Mucosa of rectum (tissue), 2 donors: ENCODE data around the gene TTF2.
"Not testable (repeated sequence)": the region's sequence is repeated elsewhere in the genome, so short reads cannot be mapped to it uniquely, and the experiment has no call there.

Experiments
- H3K27ac ChIP-seq, 2 donors: one replicate each; pipeline ENCODE4 v1.7.0; 2013; ENCODE audit warnings: inconsistent platforms in 2 of 2, low read depth in 2 of 2, low read length in 2 of 2
- H3K27me3 ChIP-seq, 2 donors: one replicate each; pipeline ENCODE4 v1.7.0; 2013; ENCODE audit warnings: low read length in 2 of 2; ENCODE audit not compliant: control insufficient read depth in 2 of 2, insufficient read depth in 2 of 2
- H3K36me3 ChIP-seq, 2 donors: one replicate each; pipeline ENCODE4 v1.7.0; 2013; ENCODE audit warnings: low read length in 2 of 2; ENCODE audit not compliant: control insufficient read depth in 2 of 2, insufficient read depth in 2 of 2
- H3K4me1 ChIP-seq, 2 donors: one replicate each; pipeline ENCODE4 v1.7.0; 2013; ENCODE audit warnings: low read length in 2 of 2, mild to moderate bottlenecking in 1 of 2; ENCODE audit not compliant: control insufficient read depth in 2 of 2, insufficient read depth in 2 of 2
- H3K4me3 ChIP-seq, 2 donors: one replicate each; pipeline ENCODE4 v1.7.0; 2013; ENCODE audit warnings: low read length in 2 of 2
- H3K9ac ChIP-seq, 2 donors: one replicate each; pipeline ENCODE4 v1.7.0; 2013; ENCODE audit warnings: low read length in 2 of 2, low read depth in 1 of 2, mild to moderate bottlenecking in 1 of 2
- H3K9me3 ChIP-seq, 2 donors: one replicate each; pipeline ENCODE4 v1.7.0; 2013; ENCODE audit warnings: low read length in 2 of 2; ENCODE audit not compliant: control insufficient read depth in 2 of 2
- donor health status: healthy.
- donor health status: Normal muscosa, but diverticular disease.

Gene TTF2

DNA sequence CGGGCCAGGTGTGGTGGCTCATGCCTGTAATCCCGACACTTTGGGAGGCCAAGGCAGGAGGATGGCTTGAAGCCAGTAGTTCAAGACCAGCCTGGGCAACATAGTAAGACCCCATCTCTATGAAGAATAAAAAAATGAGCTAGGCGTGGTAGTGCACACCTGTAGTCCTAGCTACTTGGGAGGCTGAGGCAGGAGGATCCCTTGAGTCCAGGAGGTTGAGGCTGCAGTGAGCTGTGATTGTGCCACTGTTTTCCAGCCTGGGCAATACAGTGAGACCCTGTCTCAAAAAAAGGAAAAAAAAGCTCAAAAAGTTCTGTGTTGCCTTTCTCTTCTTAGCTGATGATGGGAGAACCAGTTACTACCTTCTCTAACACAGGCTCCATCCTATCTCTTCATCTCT lies 41.7 kb downstream of the TTF2 start:
- not testable (repeated sequence) for H3K27me3 ChIP-seq, H3K9me3 ChIP-seq, H3K27ac ChIP-seq, H3K4me1 ChIP-seq, H3K9ac ChIP-seq, H3K4me3 ChIP-seq
- H3K36me3 ChIP-seq: peaks cover 34 to 35% of the 10 kb centered on the region in 2 donors

GRCh38 chr1:117104986-117105385 lies 44.9 kb downstream of the TTF2 start:
- Histone ChIP-seq H3K27me3 (no peaks in the 10 kb centered on the region), H3K9ac (no peak overlapping the region), H3K27ac (no peak overlapping the region), H3K4me1 (no peaks in the 10 kb centered on the region), H3K36me3 (peaks cover 15 to 23% of the 10 kb centered on the region in 2 donors), H3K4me3 (no peak overlapping the region), H3K9me3 (no peaks in the 10 kb centered on the region)

GRCh38 chr1:117105722-117106121 lies 45.6 kb downstream of the TTF2 start:
- no peak overlapping the region for H3K27ac ChIP-seq

GRCh38 chr1:117106478-117106877 lies 46.4 kb downstream of the TTF2 start:
- Histone ChIP-seq H3K9ac (no peak overlapping the region), H3K4me1 (no peaks in the 10 kb centered on the region), H3K27ac (no peak overlapping the region), H3K9me3 (no peaks in the 10 kb centered on the region), H3K4me3 (no peak overlapping the region), H3K36me3 (peaks cover 11 to 17% of the 10 kb centered on the region in 2 donors), H3K27me3 (no peaks in the 10 kb centered on the region)

More at GRCh38 chr1:117105722-117106121, 45.6 kb downstream of the TTF2 start:
- Histone ChIP-seq H3K36me3 (peaks cover 13 to 17% of the 10 kb centered on the region in 2 donors), H3K27me3 (no peaks in the 10 kb centered on the region), H3K4me3 (no peak overlapping the region), H3K9ac (no peak overlapping the region), H3K4me1 (no peaks in the 10 kb centered on the region), H3K9me3 (no peaks in the 10 kb centered on the region)

DNA sequence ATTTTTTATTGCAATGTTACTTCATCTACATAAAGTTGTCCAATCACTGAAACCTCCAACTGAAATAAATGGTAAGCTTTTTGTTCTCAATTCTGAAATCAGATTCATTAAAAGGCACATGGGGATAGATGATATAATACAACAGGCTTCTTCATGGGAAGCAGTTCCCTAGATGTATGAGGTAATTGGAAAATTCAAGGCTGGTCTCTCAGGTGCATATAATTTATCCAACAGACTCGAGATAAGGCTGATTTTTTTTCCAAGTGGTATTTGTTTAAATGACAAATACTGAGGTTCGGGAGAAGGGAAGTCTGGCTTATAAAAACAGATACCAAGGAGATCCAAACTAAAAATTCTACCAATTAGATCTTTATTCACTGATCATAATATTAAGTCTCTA lies 47.2 kb downstream of the TTF2 start:
- no peaks in the 10 kb centered on the region for H3K27me3 ChIP-seq
- peaks cover 10 to 11% of the 10 kb centered on the region in 2 donors for H3K36me3 ChIP-seq
- no peak overlapping the region for H3K27ac ChIP-seq
- no peaks in the 10 kb centered on the region for H3K9me3 ChIP-seq
- H3K9ac ChIP-seq: no peak overlapping the region
- H3K4me3 ChIP-seq: no peak overlapping the region
- H3K4me1 ChIP-seq: no peaks in the 10 kb centered on the region

GRCh38 chr1:117110774-117111173 lies 50.6 kb downstream of the TTF2 start:
- H3K4me3 ChIP-seq: no peak overlapping the region

DNA sequence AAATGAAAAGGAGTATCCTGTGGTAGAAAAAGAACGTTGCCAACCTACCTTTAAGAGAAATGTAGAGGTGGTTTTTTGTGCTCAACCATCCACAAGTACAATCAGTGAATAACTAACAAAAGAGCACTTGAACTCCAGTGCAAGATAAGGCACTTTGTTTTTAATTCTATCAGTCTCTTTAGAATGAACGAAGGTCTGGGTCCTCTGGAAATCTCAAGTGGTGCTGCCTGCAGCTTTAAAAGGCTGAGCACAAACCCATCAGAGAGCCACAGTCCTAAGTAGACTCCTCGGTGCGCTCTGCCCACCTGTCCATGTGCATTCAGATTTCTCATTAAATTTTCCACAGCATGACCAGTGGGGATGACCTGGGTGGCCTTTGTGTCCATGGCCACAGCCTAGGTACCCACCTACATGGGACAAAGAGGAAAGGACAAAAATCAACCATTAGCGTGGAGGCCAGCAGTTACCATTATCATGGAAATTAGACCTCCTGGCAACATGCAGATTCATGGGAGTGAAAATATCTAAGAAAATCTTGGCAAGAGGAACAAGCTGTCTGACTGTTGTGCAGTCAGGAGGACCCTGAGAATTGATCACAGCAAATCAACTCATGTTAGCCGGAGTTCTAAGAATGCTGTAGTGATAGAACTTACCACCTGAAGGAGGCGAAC lies 52.1 kb downstream of the TTF2 start:
- Histone ChIP-seq H3K27ac (no peak overlapping the region), H3K4me3 (no peak overlapping the region), H3K36me3 (peaks cover 3% of the 10 kb centered on the region in 2 donors)

More at GRCh38 chr1:117110774-117111173, 50.6 kb downstream of the TTF2 start:
- no peaks in the 10 kb centered on the region for H3K9me3 ChIP-seq
- H3K27me3 ChIP-seq: no peaks in the 10 kb centered on the region
- no peak overlapping the region for H3K27ac ChIP-seq
- H3K36me3 ChIP-seq: peaks cover 3 to 7% of the 10 kb centered on the region in 2 donors
- no peak overlapping the region for H3K9ac ChIP-seq
- H3K4me1 ChIP-seq: no peaks in the 10 kb centered on the region

GRCh38 chr1:117113199-117113598 lies 53.1 kb downstream of the TTF2 start:
- Histone ChIP-seq H3K4me1 (no peaks in the 10 kb centered on the region), H3K4me3 (no peak overlapping the region), H3K9ac (no peak overlapping the region), H3K27ac (no peak overlapping the region), H3K36me3 (peaks cover 3% of the 10 kb centered on the region in 2 donors), H3K9me3 (no peaks in the 10 kb centered on the region), H3K27me3 (no peaks in the 10 kb centered on the region)

More for the DNA sequence above, 52.1 kb downstream of the TTF2 start:
- Histone ChIP-seq H3K9me3 (no peaks in the 10 kb centered on the region), H3K4me1 (no peaks in the 10 kb centered on the region), H3K27me3 (no peaks in the 10 kb centered on the region), H3K9ac (no peak overlapping the region)

GRCh38 chr1:117114877-117115276 lies 54.8 kb downstream of the TTF2 start:
- Histone ChIP-seq H3K27ac (no peak overlapping the region), H3K9me3 (no peaks in the 10 kb centered on the region), H3K9ac (no peak overlapping the region), H3K4me1 (no peaks in the 10 kb centered on the region), H3K27me3 (no peaks in the 10 kb centered on the region), H3K4me3 (no peak overlapping the region), H3K36me3 (peaks cover 0 to 3% of the 10 kb centered on the region in 2 donors)

- Histone ChIP-seq H3K27ac (no peak overlapping the region), H3K27me3 (no peaks in the 10 kb centered on the region), H3K9ac (no peak overlapping the region), H3K4me1 (peaks cover 5 to 9% of the 10 kb centered on the region in 2 donors), H3K36me3 (peaks cover 0 to 3% of the 10 kb centered on the region in 2 donors), H3K4me3 (no peak overlapping the region), H3K9me3 (no peaks in the 10 kb centered on the region)
Observed at GRCh38 chr1:117116090-117116783, 56.1 kb downstream of the TTF2 start.
